Immature natural killer cell (primary cell): ENCODE results near the gene CDC14A. TPM values are rescaled to one million over a fixed set of nuclear protein-coding genes. Genes with fewer than 3 reads are reported as not detected.

Source experiments
- DNase-seq, 3 donors: peaks; one replicate each; pipeline ENCODE4 v3.0.0; 2022; ENCODE audit warnings: mixed read lengths in 1 of 3
- H3K27ac Mint-ChIP-seq, 6 donors: one replicate each; pipeline ENCODE4 v1.8.0; 2020; ENCODE audit warnings: mixed read lengths in 6 of 6, mild to moderate bottlenecking in 5 of 6, inconsistent platforms in 4 of 6, moderate library complexity in 3 of 6
- H3K27me3 Mint-ChIP-seq, 3 donors: one replicate each; pipeline ENCODE4 v1.8.0; 2020 to 2021; ENCODE audit warnings: low read depth in 3 of 3, mild to moderate bottlenecking in 3 of 3, mixed read lengths in 3 of 3, moderate library complexity in 3 of 3, inconsistent platforms in 1 of 3
- H3K36me3 Mint-ChIP-seq, 3 donors: one replicate each; pipeline ENCODE4 v1.8.0; 2020; ENCODE audit warnings: mixed read lengths in 3 of 3, inconsistent platforms in 2 of 3, mild to moderate bottlenecking in 2 of 3
- H3K4me1 Mint-ChIP-seq, 2 donors: one replicate each; pipeline ENCODE4 v1.8.0; 2020; ENCODE audit warnings: inconsistent platforms in 2 of 2, mild to moderate bottlenecking in 2 of 2, mixed read lengths in 2 of 2, moderate library complexity in 1 of 2
- H3K4me3 Mint-ChIP-seq, 5 donors: one replicate each; pipeline ENCODE4 v1.8.0; 2020; ENCODE audit warnings: mild to moderate bottlenecking in 5 of 5, mixed read lengths in 5 of 5, inconsistent platforms in 3 of 5, moderate library complexity in 3 of 5
- H3K9me3 Mint-ChIP-seq, 6 donors: one replicate each; pipeline ENCODE4 v1.8.0; 2020; ENCODE audit warnings: mild to moderate bottlenecking in 6 of 6, mixed read lengths in 6 of 6, inconsistent platforms in 4 of 6, moderate library complexity in 3 of 6
- polyA plus RNA-seq, 3 donors: library from polyadenylated mRNA; unstranded; fragments of 300-500 nt; fragmentation: Illumina TruSeq; gene quantifications; one replicate each; pipeline ENCODE4 v1.2.3, GENCODE V29; 2021

Gene CDC14A
- polyA plus RNA-seq, 3 donors from 2014 or later, result 5.8 to 15.4 (median 10.9) TPM

GRCh38 chr1:100458661-100459357 lies 106.5 kb downstream of the CDC14A start:
- Mint-ChIP-seq H3K27me3 (peaks cover 0 to 5% (median 0%) of the 10 kb centered on the region in 3 donors), H3K4me3 (no peak overlapping the region), H3K9me3 (no peaks in the 10 kb centered on the region), H3K27ac (peak overlapping the region in 4 of 6 donors; percentile 10 to 85 (median 48)), H3K36me3 (peaks cover 0 to 4% (median 0%) of the 10 kb centered on the region in 3 donors), H3K4me1 (peaks cover 26 to 33% of the 10 kb centered on the region in 2 donors)
- DNase-seq, result peak in 1 of 3 donors; percentile 7

- H3K9me3 Mint-ChIP-seq, result no peaks in the 10 kb centered on the region
- peaks cover 32 to 38% of the 10 kb centered on the region in 2 donors for H3K4me1 Mint-ChIP-seq
- DNase-seq, result peak; percentile 55 to 68 (median 61)
- peaks cover 0 to 4% (median 0%) of the 10 kb centered on the region in 3 donors for H3K36me3 Mint-ChIP-seq
- H3K27ac Mint-ChIP-seq, result peak overlapping the region in 5 of 6 donors; percentile 10 to 73 (median 30)
- no peak overlapping the region for H3K4me3 Mint-ChIP-seq
- peaks cover 0 to 5% (median 0%) of the 10 kb centered on the region in 3 donors for H3K27me3 Mint-ChIP-seq
These were observed 107.2 kb downstream of the CDC14A start for GRCh38 chr1:100459358-100460114.

GRCh38 chr1:100461222-100461621 lies 108.9 kb downstream of the CDC14A start:
- Mint-ChIP-seq H3K36me3 (peaks cover 0 to 4% (median 0%) of the 10 kb centered on the region in 3 donors), H3K27me3 (peaks cover 0 to 5% (median 0%) of the 10 kb centered on the region in 3 donors), H3K4me1 (peaks cover 25 to 27% of the 10 kb centered on the region in 2 donors), H3K9me3 (no peaks in the 10 kb centered on the region), H3K27ac (no peak overlapping the region), H3K4me3 (no peak overlapping the region)
- DNase-seq, result no peak

- DNase-seq, result no peak
- H3K27ac Mint-ChIP-seq, result peak overlapping the region in 1 of 6 donors; percentile 11
- H3K27me3 Mint-ChIP-seq, result peaks cover 0 to 5% (median 0%) of the 10 kb centered on the region in 3 donors
- no peaks in the 10 kb centered on the region for H3K9me3 Mint-ChIP-seq
- H3K4me1 Mint-ChIP-seq, result peaks cover 30 to 31% of the 10 kb centered on the region in 2 donors
- no peak overlapping the region for H3K4me3 Mint-ChIP-seq
- H3K36me3 Mint-ChIP-seq, result peaks cover 0 to 7% (median 0%) of the 10 kb centered on the region in 3 donors
These were observed 110.2 kb downstream of the CDC14A start for GRCh38 chr1:100462326-100463025.

- H3K4me3 Mint-ChIP-seq, result peak overlapping the region in 1 of 5 donors; percentile 36
- H3K27ac Mint-ChIP-seq, result peak overlapping the region in 5 of 6 donors; percentile 41 to 69 (median 63)
- H3K9me3 Mint-ChIP-seq, result no peaks in the 10 kb centered on the region
- peaks cover 0 to 4% (median 0%) of the 10 kb centered on the region in 3 donors for H3K27me3 Mint-ChIP-seq
- peaks cover 37 to 41% of the 10 kb centered on the region in 2 donors for H3K4me1 Mint-ChIP-seq
- DNase-seq, result peak; percentile 28 to 44 (median 33)
- peaks cover 5 to 19% (median 6%) of the 10 kb centered on the region in 3 donors for H3K36me3 Mint-ChIP-seq
These were observed 111.6 kb downstream of the CDC14A start for GRCh38 chr1:100463791-100464424.

GRCh38 chr1:100469578-100469977 lies 117.3 kb downstream of the CDC14A start:
- Mint-ChIP-seq H3K36me3 (peaks cover 8 to 22% (median 12%) of the 10 kb centered on the region in 3 donors), H3K4me1 (peaks cover 14 to 17% of the 10 kb centered on the region in 2 donors), H3K27me3 (peaks cover 0 to 2% (median 0%) of the 10 kb centered on the region in 3 donors), H3K27ac (no peak overlapping the region), H3K9me3 (no peaks in the 10 kb centered on the region), H3K4me3 (no peak overlapping the region)
- no peak for DNase-seq

- Mint-ChIP-seq H3K27ac (peak overlapping the region in 2 of 6 donors; percentile 56 to 77), H3K36me3 (peaks cover 4 to 14% (median 9%) of the 10 kb centered on the region in 3 donors)
- DNase-seq, result no peak
These were observed 122.5 kb downstream of the CDC14A start for GRCh38 chr1:100474834-100475233.

GRCh38 chr1:100476735-100477290 lies 124.5 kb downstream of the CDC14A start:
- DNase-seq, result no peak
- H3K36me3 Mint-ChIP-seq, result peaks cover 10 to 21% (median 11%) of the 10 kb centered on the region in 3 donors
- H3K4me3 Mint-ChIP-seq, result no peak overlapping the region
- H3K9me3 Mint-ChIP-seq, result no peaks in the 10 kb centered on the region
- peaks cover 0 to 3% (median 0%) of the 10 kb centered on the region in 3 donors for H3K27me3 Mint-ChIP-seq
- peak overlapping the region in 2 of 6 donors; percentile 20 to 61 for H3K27ac Mint-ChIP-seq
- H3K4me1 Mint-ChIP-seq, result peaks cover 4 to 6% of the 10 kb centered on the region in 2 donors

More at GRCh38 chr1:100474834-100475233, 122.5 kb downstream of the CDC14A start:
- H3K4me1 Mint-ChIP-seq, result peaks cover 4 to 6% of the 10 kb centered on the region in 2 donors
- no peak overlapping the region for H3K4me3 Mint-ChIP-seq
- H3K27me3 Mint-ChIP-seq, result peaks cover 0 to 1% (median 0%) of the 10 kb centered on the region in 3 donors
- H3K9me3 Mint-ChIP-seq, result no peaks in the 10 kb centered on the region

GRCh38 chr1:100478816-100479215 lies 126.5 kb downstream of the CDC14A start:
- H3K27me3 Mint-ChIP-seq, result peaks cover 0 to 3% (median 0%) of the 10 kb centered on the region in 3 donors
- H3K36me3 Mint-ChIP-seq, result peaks cover 15 to 30% (median 24%) of the 10 kb centered on the region in 3 donors
- peaks cover 2 to 6% of the 10 kb centered on the region in 2 donors for H3K4me1 Mint-ChIP-seq
- H3K27ac Mint-ChIP-seq, result no peak overlapping the region
- no peak for DNase-seq
- no peak overlapping the region for H3K4me3 Mint-ChIP-seq
- no peaks in the 10 kb centered on the region for H3K9me3 Mint-ChIP-seq

GRCh38 chr1:100479620-100480338 lies 127.5 kb downstream of the CDC14A start:
- DNase-seq, result no peak
- peaks cover 18 to 33% (median 28%) of the 10 kb centered on the region in 3 donors for H3K36me3 Mint-ChIP-seq
- peaks cover 2 to 6% of the 10 kb centered on the region in 2 donors for H3K4me1 Mint-ChIP-seq
- H3K27me3 Mint-ChIP-seq, result peaks cover 0 to 3% (median 0%) of the 10 kb centered on the region in 3 donors
- H3K4me3 Mint-ChIP-seq, result no peak overlapping the region
- H3K9me3 Mint-ChIP-seq, result no peaks in the 10 kb centered on the region
- peak overlapping the region in 2 of 6 donors; percentile 27 to 59 for H3K27ac Mint-ChIP-seq

- Mint-ChIP-seq H3K9me3 (no peaks in the 10 kb centered on the region), H3K36me3 (peaks cover 22 to 33% (median 22%) of the 10 kb centered on the region in 3 donors), H3K4me3 (no peak overlapping the region), H3K4me1 (peaks cover 0 to 6% of the 10 kb centered on the region in 2 donors), H3K27me3 (peaks cover 0 to 3% (median 0%) of the 10 kb centered on the region in 3 donors), H3K27ac (peak overlapping the region in 3 of 6 donors; percentile 8 to 63 (median 24))
- no peak for DNase-seq
These were observed 129.0 kb downstream of the CDC14A start for GRCh38 chr1:100481303-100481702.

GRCh38 chr1:100482167-100482566 lies 129.9 kb downstream of the CDC14A start:
- peaks cover 22 to 36% (median 22%) of the 10 kb centered on the region in 3 donors for H3K36me3 Mint-ChIP-seq
- no peak for DNase-seq
- H3K9me3 Mint-ChIP-seq, result no peaks in the 10 kb centered on the region
- peaks cover 0 to 6% of the 10 kb centered on the region in 2 donors for H3K4me1 Mint-ChIP-seq
- H3K27ac Mint-ChIP-seq, result no peak overlapping the region
- H3K27me3 Mint-ChIP-seq, result peaks cover 0 to 3% (median 0%) of the 10 kb centered on the region in 3 donors
- no peak overlapping the region for H3K4me3 Mint-ChIP-seq
